OCI-LY3 (cell line): Measurements from ENCODE around the gene SLC9A2.

Experiments used
- H2AFZ ChIP-seq: fragments of 200-600, 300-600 bp; shearing (Covaris generic); 2 replicates; pipeline ENCODE4 v1.6.0; 2014; ENCODE audit warnings: antibody characterized with exemption, low read depth, low read length
- H3K27ac ChIP-seq: fragments of 200-600, 300-600 bp; sonication (generic); 2 replicates; pipeline ENCODE4 v1.5.1; 2014; ENCODE audit warnings: mild to moderate bottlenecking, low read length, moderate library complexity, mixed read lengths
- H3K27me3 ChIP-seq: fragments of 200-600, 300-600 bp; sonication (generic); 2 replicates; pipeline ENCODE4 v1.6.1; 2014; ENCODE audit warnings: low read depth, low read length, mixed read lengths
- H3K36me3 ChIP-seq: fragments of 200-600, 300-600 bp; sonication (generic); replicated peaks from 2 replicates; pipeline ENCODE3; 2014; ENCODE audit warnings: low read depth, low read length, mixed read lengths
- H3K4me1 ChIP-seq: fragments of 300-600, 200-600 bp; sonication (generic); 2 replicates; pipeline ENCODE4 v1.6.1; 2014; ENCODE audit warnings: low read length, mixed read lengths
- H3K4me2 ChIP-seq: fragments of 200-600, 300-600 bp; sonication (generic); 2 replicates; pipeline ENCODE4 v1.6.1; 2014; ENCODE audit warnings: low read length, mixed read lengths
- H3K4me3 ChIP-seq: fragments of 300-600, 200-600 bp; sonication (generic); 2 replicates; pipeline ENCODE4 v1.5.1; 2014; ENCODE audit warnings: antibody characterized with exemption, mild to moderate bottlenecking, low read length, moderate library complexity
- H3K79me2 ChIP-seq: fragments of 300-600, 200-600 bp; shearing (Covaris generic); 2 replicates; pipeline ENCODE4 v1.6.1; 2014; ENCODE audit warnings: mild to moderate bottlenecking, low read length, mixed read lengths
- H3K9ac ChIP-seq: fragments of 300-600, 200-600 bp; shearing (Covaris generic); 2 replicates; pipeline ENCODE4 v1.6.0; 2014; ENCODE audit warnings: mild to moderate bottlenecking, low read length, moderate library complexity
- H3K9me3 ChIP-seq: fragments of 200-600, 300-600 bp; shearing (Covaris generic); 2 replicates; pipeline ENCODE4 v1.6.1; 2014; ENCODE audit warnings: low read length, mixed read lengths; ENCODE audit not compliant: insufficient read depth
- H4K20me1 ChIP-seq: fragments of 200-600, 300-600 bp; sonication (generic); 2 replicates; pipeline ENCODE4 v1.6.1; 2016; ENCODE audit warnings: low read length, mixed read lengths; ENCODE audit not compliant: insufficient read depth
- CTCF ChIP-seq: fragments of 200-600, 300-600 bp; sonication (generic); IDR thresholded peaks from 2 replicates; pipeline ENCODE4 v1.5.1; 2014; ENCODE audit warnings: antibody characterized with exemption, low read length, low read depth
- EZH2phosphoT487 ChIP-seq: fragments of 200-600 bp; shearing (Covaris generic); IDR thresholded peaks from 2 replicates; pipeline ENCODE4 v1.6.1; 2018; ENCODE audit warnings: antibody characterized with exemption, mixed run types, low read depth

Gene SLC9A2

GRCh38 chr2:102755284-102755683 is 135.9 kb downstream of the SLC9A2 start:
- no peaks in the 10 kb centered on the region for H3K27me3 ChIP-seq
- no peak overlapping the region for H3K27ac ChIP-seq
- H3K4me1 ChIP-seq: peaks cover 10% of the 10 kb centered on the region
- H4K20me1 ChIP-seq: no peaks in the 10 kb centered on the region
- H3K36me3 ChIP-seq: no peaks in the 10 kb centered on the region
- H3K9ac ChIP-seq: no peak overlapping the region
- H3K4me3 ChIP-seq: no peak overlapping the region
- no peak overlapping the region for H3K4me2 ChIP-seq
- TF ChIP-seq CTCF (no peak), EZH2phosphoT487 (no peak)
- H3K9me3 ChIP-seq: no peaks in the 10 kb centered on the region
- H2AFZ ChIP-seq: no peak overlapping the region
- H3K79me2 ChIP-seq: no peaks in the 10 kb centered on the region

- no peaks in the 10 kb centered on the region for H4K20me1 ChIP-seq
- H3K9ac ChIP-seq: no peak overlapping the region
- H3K79me2 ChIP-seq: no peaks in the 10 kb centered on the region
- no peak overlapping the region for H3K4me2 ChIP-seq
- TF ChIP-seq EZH2phosphoT487: no peak
- no peak for TF ChIP-seq CTCF
- no peaks in the 10 kb centered on the region for H3K36me3 ChIP-seq
- H3K4me1 ChIP-seq: no peaks in the 10 kb centered on the region
- H2AFZ ChIP-seq: no peak overlapping the region
- no peaks in the 10 kb centered on the region for H3K27me3 ChIP-seq
- no peaks in the 10 kb centered on the region for H3K9me3 ChIP-seq
- H3K4me3 ChIP-seq: no peak overlapping the region
- no peak overlapping the region for H3K27ac ChIP-seq
These were observed 139.1 kb downstream of the SLC9A2 start for GRCh38 chr2:102758439-102758838.
